Nephron (organoid): ENCODE results near the gene ADAMTSL3.

Source experiments
- H3K27ac Mint-ChIP-seq, 3 experiments: 2 replicates each; pipeline ENCODE4 v1.8.0; 2020; ENCODE audit warnings: mixed read lengths in 3 of 3, mild to moderate bottlenecking in 2 of 3, moderate library complexity in 1 of 3
- H3K27me3 Mint-ChIP-seq: 2 replicates; pipeline ENCODE4 v1.8.0; 2021; ENCODE audit warnings: low read depth, mild to moderate bottlenecking, moderate library complexity, mixed read lengths
- H3K36me3 Mint-ChIP-seq: 2 replicates; pipeline ENCODE4 v1.8.0; 2020; ENCODE audit warnings: low read depth, mixed read lengths
- H3K4me1 Mint-ChIP-seq: 2 replicates; pipeline ENCODE4 v1.8.0; 2020; ENCODE audit warnings: mixed read lengths
- H3K4me3 Mint-ChIP-seq, 3 experiments: 2 replicates each; pipeline ENCODE4 v1.8.0; 2020; ENCODE audit warnings: mild to moderate bottlenecking in 3 of 3, mixed read lengths in 3 of 3, moderate library complexity in 2 of 3
- H3K9me3 Mint-ChIP-seq: 2 replicates; pipeline ENCODE4 v1.8.0; 2020; ENCODE audit warnings: mixed read lengths
- TF ChIP-seq, protein P1 (sequence below), 3 experiments: fragments of 200-600 bp; sonication (generic); IDR thresholded peaks; one replicate each; pipeline ENCODE4 v1.5.0; 2021; ENCODE audit warnings: antibody characterized with exemption in 3 of 3; ENCODE audit not compliant: unreplicated experiment in 3 of 3

Gene ADAMTSL3

DNA sequence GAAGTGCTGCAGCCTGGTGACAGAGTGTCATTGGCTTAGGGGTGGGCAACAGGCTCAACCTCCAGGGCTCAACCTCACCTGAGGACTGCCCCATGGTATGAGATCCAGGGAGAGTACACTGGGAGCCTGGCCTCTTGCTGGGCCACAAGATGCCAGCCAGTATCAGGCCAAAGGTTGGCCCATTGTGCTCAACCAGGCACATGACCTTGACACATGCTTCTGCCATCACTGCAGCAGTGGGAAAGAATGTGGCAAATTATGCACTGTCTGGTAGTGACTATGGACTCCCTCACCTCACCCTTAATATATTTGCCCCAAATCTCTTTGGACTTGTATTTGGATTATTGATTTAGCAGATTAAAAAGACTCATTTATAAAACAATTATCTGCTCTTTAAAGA, 347.7 kb downstream of the ADAMTSL3 start:
- H3K9me3 Mint-ChIP-seq = no peaks in the 10 kb centered on the region
- H3K36me3 Mint-ChIP-seq = no peaks in the 10 kb centered on the region
- H3K27me3 Mint-ChIP-seq = peaks cover 5% of the 10 kb centered on the region
- H3K4me3 Mint-ChIP-seq = no peak overlapping the region
- H3K27ac Mint-ChIP-seq = no peak overlapping the region
- TF ChIP-seq, protein P1, sequence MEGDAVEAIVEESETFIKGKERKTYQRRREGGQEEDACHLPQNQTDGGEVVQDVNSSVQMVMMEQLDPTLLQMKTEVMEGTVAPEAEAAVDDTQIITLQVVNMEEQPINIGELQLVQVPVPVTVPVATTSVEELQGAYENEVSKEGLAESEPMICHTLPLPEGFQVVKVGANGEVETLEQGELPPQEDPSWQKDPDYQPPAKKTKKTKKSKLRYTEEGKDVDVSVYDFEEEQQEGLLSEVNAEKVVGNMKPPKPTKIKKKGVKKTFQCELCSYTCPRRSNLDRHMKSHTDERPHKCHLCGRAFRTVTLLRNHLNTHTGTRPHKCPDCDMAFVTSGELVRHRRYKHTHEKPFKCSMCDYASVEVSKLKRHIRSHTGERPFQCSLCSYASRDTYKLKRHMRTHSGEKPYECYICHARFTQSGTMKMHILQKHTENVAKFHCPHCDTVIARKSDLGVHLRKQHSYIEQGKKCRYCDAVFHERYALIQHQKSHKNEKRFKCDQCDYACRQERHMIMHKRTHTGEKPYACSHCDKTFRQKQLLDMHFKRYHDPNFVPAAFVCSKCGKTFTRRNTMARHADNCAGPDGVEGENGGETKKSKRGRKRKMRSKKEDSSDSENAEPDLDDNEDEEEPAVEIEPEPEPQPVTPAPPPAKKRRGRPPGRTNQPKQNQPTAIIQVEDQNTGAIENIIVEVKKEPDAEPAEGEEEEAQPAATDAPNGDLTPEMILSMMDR (IDR thresholded peaks at IDR 0.05; ENCODE audit: unreplicated experiment in 3 of 3) = no peak
- peaks cover 7% of the 10 kb centered on the region for H3K4me1 Mint-ChIP-seq

- TF ChIP-seq, protein P1 (IDR thresholded peaks at IDR 0.05; ENCODE audit: unreplicated experiment in 3 of 3) = no peak
- no peaks in the 10 kb centered on the region for H3K9me3 Mint-ChIP-seq
- H3K4me3 Mint-ChIP-seq = no peak overlapping the region
- H3K36me3 Mint-ChIP-seq = no peaks in the 10 kb centered on the region
- H3K27me3 Mint-ChIP-seq = peaks cover 6% of the 10 kb centered on the region
- no peak overlapping the region for H3K27ac Mint-ChIP-seq
- H3K4me1 Mint-ChIP-seq = peaks cover 10% of the 10 kb centered on the region
Observed at GRCh38 chr15:84003791-84004503, 350.0 kb downstream of the ADAMTSL3 start.

DNA sequence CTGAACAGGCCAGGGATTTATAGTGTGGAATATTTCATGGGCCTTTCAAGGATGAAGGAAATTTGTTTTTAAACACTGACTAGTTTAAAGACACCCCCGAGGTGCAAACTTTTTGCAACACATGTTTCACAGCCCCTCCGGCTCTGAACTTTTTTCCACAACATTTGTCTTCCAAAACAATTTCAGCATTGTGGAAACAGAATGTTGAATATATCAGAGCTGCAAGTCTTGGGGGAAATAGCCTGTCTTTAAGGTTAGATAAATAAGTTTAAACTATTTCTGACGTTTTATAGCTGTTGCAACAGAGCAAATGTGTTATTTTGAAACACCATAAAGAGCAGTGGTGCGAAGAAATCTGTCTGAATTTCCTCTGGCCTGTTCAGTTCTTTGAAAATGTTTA, 352.5 kb downstream of the ADAMTSL3 start:
- peak overlapping the region; percentile 37 to 73 (median 48) for H3K27ac Mint-ChIP-seq
- H3K27me3 Mint-ChIP-seq = peaks cover 6% of the 10 kb centered on the region
- TF ChIP-seq, protein P1 (IDR thresholded peaks at IDR 0.05; ENCODE audit: unreplicated experiment in 3 of 3) = no peak
- H3K36me3 Mint-ChIP-seq = no peaks in the 10 kb centered on the region
- H3K4me1 Mint-ChIP-seq = peaks cover 4% of the 10 kb centered on the region
- H3K4me3 Mint-ChIP-seq = no peak overlapping the region
- peaks cover 3% of the 10 kb centered on the region for H3K9me3 Mint-ChIP-seq

- TF ChIP-seq, protein P1 (IDR thresholded peaks at IDR 0.05; ENCODE audit: unreplicated experiment in 3 of 3) = no peak
- H3K9me3 Mint-ChIP-seq = peaks cover 16% of the 10 kb centered on the region
- H3K4me1 Mint-ChIP-seq = peaks cover 4% of the 10 kb centered on the region
- H3K36me3 Mint-ChIP-seq = no peaks in the 10 kb centered on the region
- no peak overlapping the region for H3K27ac Mint-ChIP-seq
- peaks cover 11% of the 10 kb centered on the region for H3K27me3 Mint-ChIP-seq
- H3K4me3 Mint-ChIP-seq = no peak overlapping the region
Observed at GRCh38 chr15:84009616-84010015, 355.7 kb downstream of the ADAMTSL3 start.

- H3K36me3 Mint-ChIP-seq = no peaks in the 10 kb centered on the region
- H3K4me1 Mint-ChIP-seq = peaks cover 4% of the 10 kb centered on the region
- TF ChIP-seq, protein P1 (IDR thresholded peaks at IDR 0.05; ENCODE audit: unreplicated experiment in 3 of 3) = no peak
- H3K4me3 Mint-ChIP-seq = no peak overlapping the region
- peaks cover 16% of the 10 kb centered on the region for H3K9me3 Mint-ChIP-seq
- peaks cover 11% of the 10 kb centered on the region for H3K27me3 Mint-ChIP-seq
- H3K27ac Mint-ChIP-seq = no peak overlapping the region
Observed at GRCh38 chr15:84010246-84010645, 356.3 kb downstream of the ADAMTSL3 start.

DNA sequence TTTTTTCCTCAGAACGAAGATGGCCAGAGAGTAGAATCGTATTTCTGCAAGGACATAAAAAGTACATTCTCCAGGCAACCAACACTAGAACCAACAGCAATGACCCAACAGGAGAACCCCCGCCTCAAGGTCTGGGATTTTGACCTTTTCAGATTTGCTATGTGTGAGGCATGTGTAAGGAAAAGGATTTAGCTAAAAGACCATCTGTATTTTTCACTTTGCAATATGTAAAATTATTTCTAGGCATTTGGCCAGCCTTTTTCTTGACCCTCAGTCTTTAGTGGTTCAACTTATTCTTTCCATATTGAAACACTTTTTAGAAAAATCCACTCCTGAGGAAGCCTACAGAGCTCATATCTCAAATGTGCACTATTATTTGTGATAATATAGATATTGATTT, 362.4 kb downstream of the ADAMTSL3 start:
- H3K4me1 Mint-ChIP-seq = no peaks in the 10 kb centered on the region
- peaks cover 5% of the 10 kb centered on the region for H3K27me3 Mint-ChIP-seq
- no peaks in the 10 kb centered on the region for H3K36me3 Mint-ChIP-seq
- no peak overlapping the region for H3K27ac Mint-ChIP-seq
- TF ChIP-seq, protein P1 (IDR thresholded peaks at IDR 0.05; ENCODE audit: unreplicated experiment in 3 of 3) = no peak
- H3K4me3 Mint-ChIP-seq = no peak overlapping the region
- H3K9me3 Mint-ChIP-seq = peaks cover 13% of the 10 kb centered on the region
